Duodenal mucosa (tissue), 2 donors: ENCODE measurements around the gene RAB36.

Experiments
- H3K27ac ChIP-seq: one replicate; pipeline ENCODE4 v1.7.0; 2013; ENCODE audit warnings: low read depth, low read length
- H3K27me3 ChIP-seq, 2 donors: one replicate each; pipeline ENCODE4 v1.7.0; 2013; ENCODE audit warnings: low read length in 2 of 2, control low read depth in 1 of 2; ENCODE audit not compliant: insufficient read depth in 2 of 2, control insufficient read depth in 1 of 2
- H3K36me3 ChIP-seq, 2 donors: one replicate each; pipeline ENCODE4 v1.7.0; 2013; ENCODE audit warnings: low read length in 2 of 2, control low read depth in 1 of 2; ENCODE audit not compliant: insufficient read depth in 2 of 2, control insufficient read depth in 1 of 2
- H3K4me1 ChIP-seq, 2 donors: one replicate each; pipeline ENCODE4 v1.7.0; 2013; ENCODE audit warnings: low read length in 2 of 2, control low read depth in 1 of 2; ENCODE audit not compliant: insufficient read depth in 2 of 2, control insufficient read depth in 1 of 2
- H3K4me3 ChIP-seq, 2 donors: one replicate each; pipeline ENCODE4 v1.7.0; 2013; ENCODE audit warnings: low read length in 2 of 2, low read depth in 1 of 2
- H3K9ac ChIP-seq, 2 donors: one replicate each; pipeline ENCODE4 v1.7.0; 2013; ENCODE audit warnings: low read length in 2 of 2, low read depth in 1 of 2
- H3K9me3 ChIP-seq, 2 donors: one replicate each; pipeline ENCODE4 v1.7.0; 2013; ENCODE audit warnings: low read length in 2 of 2, control low read depth in 1 of 2; ENCODE audit not compliant: control insufficient read depth in 1 of 2

RAB36 gene

DNA sequence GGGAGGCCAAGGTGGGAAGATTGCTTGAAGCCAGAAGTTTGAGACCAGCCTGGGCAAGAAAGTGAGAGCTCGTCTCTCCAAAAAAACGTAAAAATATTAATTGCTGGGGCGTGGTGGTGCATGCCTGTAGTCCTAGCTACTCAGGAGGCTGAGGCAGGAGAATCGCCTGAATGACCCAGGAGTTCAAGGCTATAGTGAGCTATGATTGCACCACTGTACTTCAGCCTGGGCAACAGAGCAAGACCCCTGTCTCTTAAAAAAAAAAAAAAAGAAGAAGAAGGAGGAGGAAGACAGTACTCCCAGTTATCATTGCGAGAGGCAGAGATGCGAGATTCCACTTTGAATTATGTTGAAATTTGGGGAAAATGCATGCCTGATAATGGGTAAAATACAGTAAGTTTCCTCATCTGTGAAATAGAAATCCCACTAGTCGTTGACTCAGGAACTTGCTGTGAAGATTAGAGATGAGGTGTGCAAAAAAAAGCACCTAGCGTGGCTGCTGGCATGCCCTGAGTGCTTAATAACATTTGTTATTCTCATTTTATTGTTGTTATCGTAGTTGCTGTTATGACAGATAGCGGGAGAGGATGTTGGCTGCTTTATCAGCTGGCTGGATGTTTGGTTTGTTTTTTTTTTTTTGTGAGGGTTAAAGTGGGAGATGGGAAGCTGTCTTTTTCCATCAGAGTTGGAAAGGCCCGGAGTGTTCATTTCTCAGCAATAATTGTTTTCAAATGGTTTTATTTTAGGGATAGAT, 68.5 kb downstream of the RAB36 start:
- Histone ChIP-seq H3K4me1 (peaks cover 19 to 23% of the 10 kb centered on the region in 2 donors), H3K9me3 (no peaks in the 10 kb centered on the region), H3K36me3 (no peaks in the 10 kb centered on the region), H3K27ac (no peak overlapping the region), H3K27me3 (no peaks in the 10 kb centered on the region), H3K4me3 (no peak overlapping the region), H3K9ac (no peak overlapping the region)
